Measurements from ENCODE around the gene XIRP1.
"Not testable (repeated sequence)": the region's sequence is repeated elsewhere in the genome, so short reads cannot be mapped to it uniquely, and the experiment has no call there.

XIRP1 gene

GRCh38 chr3:39228496-39228895 is 36.1 kb upstream of the XIRP1 start:
- DNase-seq (ENCODE audit: low read depth, low spot score): no peak
- H3K4me3 ChIP-seq (ENCODE audit: low read depth, low read length): no peak overlapping the region
- TF ChIP-seq, protein P1, sequence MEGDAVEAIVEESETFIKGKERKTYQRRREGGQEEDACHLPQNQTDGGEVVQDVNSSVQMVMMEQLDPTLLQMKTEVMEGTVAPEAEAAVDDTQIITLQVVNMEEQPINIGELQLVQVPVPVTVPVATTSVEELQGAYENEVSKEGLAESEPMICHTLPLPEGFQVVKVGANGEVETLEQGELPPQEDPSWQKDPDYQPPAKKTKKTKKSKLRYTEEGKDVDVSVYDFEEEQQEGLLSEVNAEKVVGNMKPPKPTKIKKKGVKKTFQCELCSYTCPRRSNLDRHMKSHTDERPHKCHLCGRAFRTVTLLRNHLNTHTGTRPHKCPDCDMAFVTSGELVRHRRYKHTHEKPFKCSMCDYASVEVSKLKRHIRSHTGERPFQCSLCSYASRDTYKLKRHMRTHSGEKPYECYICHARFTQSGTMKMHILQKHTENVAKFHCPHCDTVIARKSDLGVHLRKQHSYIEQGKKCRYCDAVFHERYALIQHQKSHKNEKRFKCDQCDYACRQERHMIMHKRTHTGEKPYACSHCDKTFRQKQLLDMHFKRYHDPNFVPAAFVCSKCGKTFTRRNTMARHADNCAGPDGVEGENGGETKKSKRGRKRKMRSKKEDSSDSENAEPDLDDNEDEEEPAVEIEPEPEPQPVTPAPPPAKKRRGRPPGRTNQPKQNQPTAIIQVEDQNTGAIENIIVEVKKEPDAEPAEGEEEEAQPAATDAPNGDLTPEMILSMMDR (IDR thresholded peaks at IDR 0.05; ENCODE audit: insufficient read depth, low read length, missing control alignments): no peak
- POLR2A ChIA-PET: no interaction called here
- CTCF ChIA-PET: interaction anchor here (1.4 kb wide), 1 partner anchor 38 kb away, joined by 4 read pairs; no protein-coding TSS in a partner anchor

GRCh38 chr3:39227596-39227995 is 35.2 kb upstream of the XIRP1 start:
- DNase-seq (ENCODE audit: low read depth, low spot score); H3K4me3 ChIP-seq (ENCODE audit: low read depth, low read length); CTCF ChIA-PET; POLR2A ChIA-PET: not testable (repeated sequence)

- DNase-seq (ENCODE audit: low read depth, low spot score): no peak
- no peak overlapping the region for H3K4me3 ChIP-seq (ENCODE audit: low read depth, low read length)
- POLR2A ChIA-PET: no interaction called here
- CTCF ChIA-PET: interaction anchor here (0.8 to 1.2 kb wide), 2 partner anchors 8 to 66 kb away, joined by 3 read pairs; no protein-coding TSS in a partner anchor
- TF ChIP-seq, protein P1 (IDR thresholded peaks at IDR 0.05; ENCODE audit: insufficient read depth, low read length, missing control alignments): no peak
These were observed 33.8 kb upstream of the XIRP1 start for GRCh38 chr3:39226106-39226741.

DNA sequence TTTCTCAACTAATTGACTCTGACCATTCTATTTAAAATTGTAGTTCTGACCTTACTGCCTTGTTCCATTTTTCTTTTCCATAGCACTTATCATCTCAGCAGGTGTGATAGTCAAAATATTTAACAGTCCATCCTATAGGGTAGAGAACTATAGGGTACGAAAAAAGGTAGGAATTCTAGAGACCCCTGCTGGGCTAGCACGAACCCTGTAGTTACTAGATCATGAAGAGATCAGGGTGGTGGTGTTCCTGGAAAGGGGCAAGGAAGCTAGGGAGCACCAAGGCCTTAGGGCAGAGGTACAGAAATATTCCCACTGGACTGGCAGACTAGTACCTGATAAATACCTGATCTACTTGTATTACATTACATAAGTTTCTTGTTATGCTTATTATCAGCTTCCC is 31.9 kb upstream of the XIRP1 start:
- CTCF ChIA-PET: interaction anchor here (1.6 kb wide), 2 partner anchors 16 to 99 kb away, joined by 4 to 5 read pairs; no protein-coding TSS in a partner anchor
- TF ChIP-seq, protein P1 (IDR thresholded peaks at IDR 0.05; ENCODE audit: insufficient read depth, low read length, missing control alignments): no peak
- POLR2A ChIA-PET: no interaction called here

DNA sequence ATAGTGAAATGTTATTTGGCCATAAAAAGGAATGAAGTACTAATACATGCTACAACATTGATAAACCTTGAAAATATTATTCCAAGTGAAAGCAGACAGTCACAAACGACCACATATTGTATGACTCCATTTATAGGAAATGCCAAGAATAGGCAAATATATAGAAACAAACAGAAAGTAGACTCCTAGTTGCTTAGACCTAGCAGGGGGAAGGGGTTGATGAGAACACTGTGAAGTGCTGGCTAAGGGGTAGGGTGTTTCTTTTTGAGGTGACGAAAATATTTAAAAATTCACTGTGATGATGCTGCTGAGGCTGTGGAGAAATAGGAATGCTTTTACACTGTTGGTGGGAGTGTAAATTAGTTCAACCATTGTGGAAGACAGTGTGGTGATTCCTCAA is 30.5 kb upstream of the XIRP1 start:
- POLR2A ChIA-PET: no interaction called here
- CTCF ChIA-PET: no interaction called here
- DNase-seq (ENCODE audit: low read depth, low spot score): no peak
- TF ChIP-seq, protein P1 (IDR thresholded peaks at IDR 0.05; ENCODE audit: insufficient read depth, low read length, missing control alignments): no peak
- H3K4me3 ChIP-seq (ENCODE audit: low read depth, low read length): no peak overlapping the region

More for the DNA sequence above, 31.9 kb upstream of the XIRP1 start:
- H3K4me3 ChIP-seq (ENCODE audit: low read depth, low read length): no peak overlapping the region
- no peak for DNase-seq (ENCODE audit: low read depth, low spot score)

DNA sequence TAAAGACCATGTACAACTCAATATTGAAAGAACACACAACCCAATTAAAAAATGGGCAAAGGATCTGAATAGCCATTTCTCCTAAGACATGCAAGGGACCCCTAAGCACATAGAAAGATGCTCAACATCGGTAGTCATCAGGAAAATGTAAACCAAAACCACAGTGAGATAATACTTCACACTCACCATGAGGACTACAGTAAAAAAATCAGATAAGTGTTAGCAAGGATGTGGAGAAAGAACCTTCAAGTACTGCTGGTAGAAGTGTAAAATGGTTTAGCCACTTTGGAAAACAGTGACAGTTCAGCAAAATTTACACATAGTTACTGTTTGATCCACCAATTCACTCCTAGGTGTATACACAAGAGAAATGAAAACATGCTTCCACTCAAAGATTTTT is 30.1 kb upstream of the XIRP1 start:
- TF ChIP-seq, protein P1 (IDR thresholded peaks at IDR 0.05; ENCODE audit: insufficient read depth, low read length, missing control alignments): no peak
- no peak overlapping the region for H3K4me3 ChIP-seq (ENCODE audit: low read depth, low read length)
- POLR2A ChIA-PET: no interaction called here
- CTCF ChIA-PET: no interaction called here
- no peak for DNase-seq (ENCODE audit: low read depth, low spot score)

GRCh38 chr3:39221141-39221530 is 28.7 kb upstream of the XIRP1 start:
- ChIA-PET CTCF (interaction anchor here (0.6 kb wide), 2 partner anchors 15 to 95 kb away, joined by 3 read pairs; no protein-coding TSS in a partner anchor), POLR2A (no interaction called here)
- no peak overlapping the region for H3K4me3 ChIP-seq (ENCODE audit: low read depth, low read length)
- DNase-seq (ENCODE audit: low read depth, low spot score): no peak
- TF ChIP-seq, protein P1 (IDR thresholded peaks at IDR 0.05; ENCODE audit: insufficient read depth, low read length, missing control alignments): no peak

Data from AG04449 (cell line).